SKM-1 (cell line): Measurements from ENCODE around the gene CACNA1B.

Experiments
- DNase-seq: peaks from one replicate; lab custom pipeline; 2025; ENCODE audit not compliant: unreplicated experiment; lab: John Stamatoyannopoulos, UW

The CACNA1B gene

DNA sequence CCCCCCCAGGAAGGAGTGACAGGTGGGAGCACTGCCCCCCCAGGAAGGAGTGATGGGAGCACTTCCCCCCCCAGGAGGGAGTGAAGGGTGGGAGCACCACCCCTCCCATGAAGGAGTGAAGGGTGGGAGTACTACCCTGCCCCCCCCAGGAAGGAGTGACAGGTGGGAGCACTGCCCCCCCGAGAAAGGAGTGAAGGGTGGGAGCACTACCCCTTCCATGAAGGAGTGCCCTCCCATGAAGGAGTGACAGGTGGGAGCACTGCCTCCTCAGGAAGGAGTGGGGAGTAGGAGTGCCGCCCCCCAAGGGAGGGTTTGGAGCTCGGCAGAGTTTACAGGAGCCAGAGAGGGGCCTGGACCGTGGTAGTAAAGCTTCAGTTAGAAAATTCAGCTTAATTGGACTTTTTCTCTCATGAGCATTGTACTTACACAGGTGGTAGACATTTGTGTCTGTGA, 100.7 kb downstream of the CACNA1B start:
- no peak for DNase-seq

DNA sequence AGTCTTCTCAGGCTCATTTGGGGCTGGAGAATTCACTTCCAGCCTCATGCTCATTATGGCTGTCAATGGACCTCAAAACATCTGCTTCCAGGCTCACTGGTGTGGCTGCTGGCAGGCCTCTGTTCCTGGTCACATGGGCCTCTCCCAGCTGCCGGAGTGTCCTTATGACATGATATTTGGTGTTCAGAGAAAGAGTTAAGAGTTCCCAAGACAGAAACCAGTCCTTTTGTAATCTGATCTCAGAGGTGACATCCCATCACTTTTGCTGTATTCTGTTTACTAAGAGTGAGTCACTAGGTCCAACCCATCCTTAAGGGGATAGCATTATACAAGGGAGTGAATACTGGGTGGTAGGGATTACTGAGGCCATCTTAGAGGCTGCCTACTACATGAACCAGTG, 104.6 kb downstream of the CACNA1B start:
- DNase-seq, result no peak

DNA sequence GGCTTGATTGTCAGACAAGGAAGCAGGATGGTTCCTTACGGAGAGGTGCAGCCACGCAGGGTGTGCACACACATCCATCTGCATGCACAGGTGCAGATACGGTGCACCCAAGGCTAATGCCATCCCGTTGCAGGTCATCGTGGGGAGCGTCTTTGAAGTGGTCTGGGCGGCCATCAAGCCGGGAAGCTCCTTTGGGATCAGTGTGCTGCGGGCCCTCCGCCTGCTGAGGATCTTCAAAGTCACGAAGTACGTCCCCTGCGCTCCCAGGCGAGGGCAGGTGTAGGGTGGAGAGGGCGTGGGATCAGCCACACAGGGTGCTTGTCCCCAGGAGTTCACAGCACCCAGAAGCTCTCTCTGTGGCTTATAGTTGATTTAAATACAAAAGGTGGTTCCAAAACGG, 106.4 kb downstream of the CACNA1B start:
- no peak for DNase-seq

DNA sequence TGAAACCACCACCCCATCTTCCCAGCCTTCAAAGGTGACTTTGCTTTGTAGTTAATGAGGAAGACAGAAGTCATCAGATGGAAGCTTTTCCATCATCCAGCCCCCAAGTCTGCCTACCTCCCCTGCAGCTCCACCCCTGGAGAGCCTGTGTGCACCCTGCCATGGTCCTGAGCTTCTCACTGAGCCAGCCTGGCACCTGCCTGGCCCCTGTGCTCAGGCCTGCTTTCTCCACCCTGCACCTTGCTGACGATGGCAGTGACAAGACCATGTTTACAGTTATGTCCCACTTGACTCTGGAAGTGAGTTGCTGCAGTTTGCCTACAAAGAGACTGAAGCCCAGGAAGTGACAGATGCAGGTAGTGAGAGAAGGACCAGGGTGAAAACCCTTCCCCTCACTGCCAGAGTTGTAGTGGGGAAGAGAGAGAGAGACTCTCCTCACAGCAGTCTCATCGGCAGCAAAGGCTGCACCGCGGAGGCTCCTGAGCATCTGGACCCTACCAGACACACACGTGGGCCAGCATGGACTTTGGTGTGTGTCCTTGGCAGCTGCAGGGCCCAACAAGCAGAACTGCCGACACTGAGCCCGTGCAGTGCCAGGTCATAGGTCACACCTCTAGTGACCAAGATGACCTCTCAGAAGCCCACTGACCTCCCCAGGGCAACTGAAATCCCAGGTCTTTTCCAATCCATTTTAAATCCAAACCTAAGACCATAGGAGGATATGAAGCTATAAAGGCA, 107.1 kb downstream of the CACNA1B start:
- no peak for DNase-seq

DNA sequence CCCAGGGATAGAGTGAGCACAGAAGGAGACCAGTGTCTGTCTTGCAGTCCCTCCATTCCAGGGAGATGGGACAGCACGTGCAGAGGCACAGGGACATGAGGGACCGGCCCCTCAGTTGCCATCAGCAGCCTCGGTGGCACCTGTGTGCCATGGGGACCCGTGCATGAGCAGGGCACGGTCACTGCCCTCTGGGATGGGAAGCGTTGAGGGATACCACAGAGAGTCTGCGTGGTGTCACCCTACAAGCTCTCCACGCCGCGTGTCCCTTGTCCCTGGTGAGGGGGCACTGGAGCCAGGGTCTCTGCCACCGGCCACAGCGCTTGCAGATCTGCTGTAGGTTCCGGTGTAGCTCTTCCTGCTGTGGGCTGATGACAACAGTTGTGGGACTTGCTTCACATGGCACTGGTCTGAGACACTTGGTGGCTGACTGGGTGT, 108.1 kb downstream of the CACNA1B start:
- no peak for DNase-seq

DNA sequence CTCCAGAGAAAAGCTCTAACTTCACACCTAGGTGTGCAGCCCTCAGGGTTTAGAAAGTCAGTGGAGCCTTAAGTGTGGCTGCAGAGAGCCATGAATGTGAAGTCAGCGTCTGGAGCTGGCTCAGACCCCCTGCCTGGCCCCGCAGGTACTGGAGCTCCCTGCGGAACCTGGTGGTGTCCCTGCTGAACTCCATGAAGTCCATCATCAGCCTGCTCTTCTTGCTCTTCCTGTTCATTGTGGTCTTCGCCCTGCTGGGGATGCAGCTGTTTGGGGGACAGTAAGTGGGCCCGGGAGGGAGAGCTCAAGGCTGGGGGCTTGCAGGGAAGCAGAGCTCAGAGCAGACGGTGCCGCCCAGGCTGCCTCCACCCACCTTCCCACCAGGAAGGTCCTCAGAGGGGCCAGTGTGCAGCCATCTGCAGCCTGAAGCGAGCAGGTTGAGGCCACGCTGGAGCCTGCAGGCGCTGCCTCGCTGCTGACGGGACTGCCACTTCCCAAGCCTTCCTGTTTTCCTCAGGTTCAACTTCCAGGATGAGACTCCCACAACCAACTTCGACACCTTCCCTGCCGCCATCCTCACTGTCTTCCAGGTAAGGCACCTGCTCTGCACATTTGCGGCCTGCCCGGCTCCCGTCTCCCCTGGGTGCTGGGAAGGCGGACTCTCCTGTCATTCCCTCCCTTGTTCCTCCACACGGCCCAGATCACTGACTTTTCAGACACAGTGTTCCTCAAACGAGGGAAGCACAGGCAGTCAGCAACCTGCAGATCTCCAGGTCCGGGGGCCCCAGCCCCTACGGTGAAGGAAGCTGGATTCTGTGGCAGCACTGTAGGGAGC, 108.9 kb downstream of the CACNA1B start:
- DNase-seq, result no peak

DNA sequence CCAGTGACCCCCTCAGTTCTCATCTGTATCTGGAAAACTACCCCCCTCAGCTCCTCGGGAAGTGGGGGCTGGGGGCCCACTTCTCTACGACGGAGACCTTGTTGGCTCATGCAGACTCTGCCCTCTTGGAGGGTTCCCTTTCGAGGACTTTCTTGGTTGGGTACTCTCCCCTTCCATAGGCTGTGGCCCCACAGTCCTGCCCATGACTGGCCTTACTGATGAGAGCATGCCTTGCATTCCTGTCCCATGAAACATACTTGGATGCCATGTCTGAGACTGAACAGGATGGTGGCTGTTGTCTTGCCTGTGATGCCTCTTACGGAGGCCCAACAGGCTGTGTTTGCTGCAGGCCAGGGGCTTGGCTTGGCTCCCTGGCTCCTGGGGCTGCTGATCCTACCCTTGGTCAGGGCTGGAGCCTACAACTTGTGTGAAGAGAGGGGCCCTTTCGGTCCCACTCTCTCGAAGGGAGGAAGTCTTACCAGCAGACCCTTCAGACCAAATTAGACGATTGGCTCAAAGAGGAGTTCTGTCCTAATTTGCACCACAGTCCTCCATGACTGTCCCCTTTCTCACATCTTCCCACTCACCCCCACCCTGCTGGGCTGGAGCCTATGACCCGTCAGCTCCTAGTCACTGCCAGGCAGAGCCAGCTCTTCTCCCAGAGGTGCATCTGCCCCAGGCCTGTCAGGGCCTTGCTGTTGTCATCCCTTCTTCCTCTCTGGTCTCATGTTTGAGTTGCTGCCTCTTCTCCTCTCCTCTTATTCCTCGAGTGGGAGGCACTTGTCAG, 109.9 kb downstream of the CACNA1B start:
- DNase-seq, result no peak

DNA sequence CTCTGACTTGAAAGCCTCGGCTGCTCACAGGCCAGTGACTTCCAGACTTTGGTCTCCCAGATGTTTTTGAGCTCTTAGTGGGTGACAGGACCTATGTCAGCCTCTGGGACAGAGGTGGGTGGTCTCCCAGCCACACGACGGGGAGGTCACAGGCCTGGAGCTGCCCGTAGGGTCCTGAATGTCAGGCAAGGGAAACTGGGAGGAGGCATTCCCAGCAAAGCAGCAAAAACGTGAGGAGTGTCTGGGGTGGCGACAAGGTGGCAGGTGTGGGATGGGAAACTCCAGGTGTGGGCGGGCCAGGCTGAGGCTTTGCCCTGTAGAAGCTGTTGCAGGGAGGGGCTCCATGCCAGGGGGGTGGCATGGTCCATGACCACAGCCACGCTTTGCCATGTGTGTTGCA, 110.5 kb downstream of the CACNA1B start:
- DNase-seq, result no peak

DNA sequence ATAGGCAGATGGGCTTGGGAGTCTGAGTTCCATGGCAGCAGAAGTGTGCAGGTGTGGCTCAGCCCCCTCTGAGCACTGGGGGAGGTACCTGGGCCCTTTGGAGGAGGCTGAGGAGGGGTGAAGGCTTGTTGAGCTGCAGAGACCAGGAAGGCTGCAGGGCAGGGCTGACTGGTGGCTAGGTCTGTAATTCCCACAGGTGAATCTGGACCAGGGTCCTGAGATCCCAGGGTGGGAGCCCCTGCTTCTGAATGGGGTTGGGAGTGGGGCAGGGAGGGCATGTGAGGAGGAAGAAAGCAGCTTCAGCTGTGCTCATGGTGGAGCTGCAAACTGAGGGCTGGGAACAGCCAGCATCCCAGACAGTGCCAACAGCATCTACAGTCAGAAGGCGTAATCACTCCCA, 111.1 kb downstream of the CACNA1B start:
- DNase-seq, result no peak

DNA sequence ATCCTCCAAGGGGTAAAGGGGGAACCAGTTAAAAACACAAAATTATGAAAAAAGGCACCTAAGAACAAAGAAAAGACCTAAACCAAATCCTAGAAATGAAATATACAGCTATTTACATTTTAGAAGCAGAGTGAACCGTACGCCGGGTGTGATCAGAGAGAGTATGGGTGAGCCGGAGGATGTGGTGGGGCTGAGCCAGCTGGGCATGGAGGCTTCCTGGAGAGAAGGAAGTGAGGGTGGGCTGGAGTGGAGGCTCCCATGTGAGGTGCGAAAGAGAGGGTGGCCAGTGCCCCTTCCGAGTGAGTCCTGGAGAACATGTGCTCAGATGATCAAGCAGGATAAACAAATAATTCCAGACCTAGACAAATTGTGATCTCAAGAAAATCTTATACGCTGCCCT, 111.6 kb downstream of the CACNA1B start:
- DNase-seq, result no peak

DNA sequence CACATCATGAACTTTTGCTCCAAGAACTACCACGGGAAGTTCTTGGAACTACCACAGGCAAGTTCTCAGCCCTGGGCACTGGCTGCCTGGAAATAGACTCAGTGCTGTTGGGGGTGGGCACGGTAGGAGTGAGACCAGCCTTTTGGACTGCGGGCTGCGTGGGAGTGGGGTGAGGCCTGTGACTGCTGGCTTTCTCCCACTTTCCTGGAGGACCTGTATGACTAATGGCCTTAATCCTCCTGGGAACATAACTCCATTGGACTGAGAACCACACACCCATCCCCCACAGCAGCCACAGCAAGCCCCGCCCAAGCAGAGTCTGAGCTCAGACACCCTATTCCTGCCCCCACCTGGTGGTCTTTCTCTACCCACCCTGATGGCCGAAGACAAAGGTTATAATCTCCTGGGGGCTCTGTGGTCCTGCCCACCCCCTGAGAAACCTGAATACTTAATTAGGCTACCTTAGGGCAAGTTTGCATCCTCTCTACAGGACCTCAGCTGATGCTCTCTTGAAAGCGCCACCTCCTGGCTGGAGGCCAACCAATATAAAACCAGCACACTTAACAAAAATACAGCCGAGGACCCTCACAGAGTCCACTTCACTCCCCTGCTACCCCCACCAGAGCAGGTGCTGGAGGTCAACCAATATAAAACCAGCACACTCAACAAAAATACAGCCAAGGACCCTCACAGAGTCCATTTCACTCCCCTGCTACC, 112.6 kb downstream of the CACNA1B start:
- no peak for DNase-seq

DNA sequence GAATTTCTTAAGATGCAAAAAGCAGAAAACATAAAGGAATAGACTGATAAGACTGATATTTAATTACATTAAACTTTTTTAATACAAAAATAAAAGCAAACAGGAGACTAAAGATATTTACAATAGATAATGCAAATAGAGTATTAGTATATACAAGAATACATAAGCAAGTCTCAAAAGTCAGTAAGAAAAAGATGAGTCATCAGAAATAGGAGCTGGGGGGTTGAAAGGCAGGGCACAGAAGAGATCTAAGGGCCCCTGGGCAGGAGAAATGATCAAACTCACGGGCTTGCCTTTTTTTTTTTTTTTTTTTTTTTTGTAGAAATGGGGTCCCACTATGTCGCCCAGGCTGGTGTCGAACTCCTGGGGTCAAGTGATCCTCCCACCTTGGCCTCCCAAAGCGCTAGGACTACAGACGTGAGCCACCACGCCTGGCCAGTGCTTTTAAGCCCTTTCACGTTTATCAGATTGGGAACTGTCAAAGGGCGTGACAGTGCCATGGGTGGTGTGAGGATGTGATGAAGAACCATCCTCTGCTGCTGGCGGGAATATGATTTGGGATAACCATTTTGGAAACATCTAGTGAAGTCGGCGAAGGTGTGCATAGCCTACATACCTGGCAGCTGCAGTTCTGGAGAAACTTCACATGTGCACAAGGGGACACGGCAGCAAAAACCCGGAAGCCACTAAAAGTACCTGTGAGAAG, 126.1 kb downstream of the CACNA1B start:
- no peak for DNase-seq

DNA sequence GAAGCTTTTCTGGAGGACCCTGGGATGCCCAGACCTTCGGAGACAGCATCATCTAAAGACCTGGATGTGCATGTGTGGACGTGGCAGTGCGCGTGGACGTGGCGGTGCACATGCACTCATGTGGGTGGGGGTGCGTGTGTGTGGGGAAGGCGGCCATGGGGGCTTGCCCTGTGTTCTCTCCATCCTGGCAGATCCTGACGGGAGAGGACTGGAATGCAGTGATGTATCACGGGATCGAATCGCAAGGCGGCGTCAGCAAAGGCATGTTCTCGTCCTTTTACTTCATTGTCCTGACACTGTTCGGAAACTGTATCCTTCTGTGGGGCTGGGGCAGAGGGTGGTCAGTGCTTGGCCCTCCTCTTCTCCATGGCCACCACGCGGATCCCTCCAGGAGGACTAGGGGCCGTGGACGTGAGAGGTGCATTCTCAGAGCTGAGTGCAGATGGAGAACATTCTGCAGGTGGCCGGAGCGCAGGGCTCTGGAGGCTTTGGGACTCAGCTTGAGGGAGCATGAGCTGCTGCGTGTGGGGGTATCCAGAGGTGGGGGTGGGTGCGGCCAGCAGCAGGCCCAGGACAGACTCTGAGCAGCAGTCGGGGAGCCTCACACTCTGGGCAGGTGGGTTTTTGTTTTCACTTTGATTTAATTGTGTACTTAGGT, 129.1 kb downstream of the CACNA1B start:
- no peak for DNase-seq

DNA sequence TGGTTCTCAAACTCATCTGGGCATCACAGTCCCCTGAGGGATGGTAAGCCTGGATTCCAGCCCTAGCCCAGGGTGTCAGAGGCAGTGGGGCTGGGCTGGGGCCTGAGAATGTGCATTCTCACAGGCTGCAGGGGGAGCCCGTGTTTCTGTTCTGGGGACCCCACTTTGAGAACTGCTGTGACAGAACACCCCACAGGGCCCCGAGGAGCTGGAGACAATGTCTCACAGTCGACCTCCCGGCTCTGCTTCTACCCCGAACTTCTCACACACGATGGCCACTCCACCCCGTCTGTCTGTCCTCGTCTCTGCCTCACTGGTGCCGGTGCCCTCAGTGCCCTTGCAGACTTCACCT, 130.0 kb downstream of the CACNA1B start:
- DNase-seq, result no peak

DNA sequence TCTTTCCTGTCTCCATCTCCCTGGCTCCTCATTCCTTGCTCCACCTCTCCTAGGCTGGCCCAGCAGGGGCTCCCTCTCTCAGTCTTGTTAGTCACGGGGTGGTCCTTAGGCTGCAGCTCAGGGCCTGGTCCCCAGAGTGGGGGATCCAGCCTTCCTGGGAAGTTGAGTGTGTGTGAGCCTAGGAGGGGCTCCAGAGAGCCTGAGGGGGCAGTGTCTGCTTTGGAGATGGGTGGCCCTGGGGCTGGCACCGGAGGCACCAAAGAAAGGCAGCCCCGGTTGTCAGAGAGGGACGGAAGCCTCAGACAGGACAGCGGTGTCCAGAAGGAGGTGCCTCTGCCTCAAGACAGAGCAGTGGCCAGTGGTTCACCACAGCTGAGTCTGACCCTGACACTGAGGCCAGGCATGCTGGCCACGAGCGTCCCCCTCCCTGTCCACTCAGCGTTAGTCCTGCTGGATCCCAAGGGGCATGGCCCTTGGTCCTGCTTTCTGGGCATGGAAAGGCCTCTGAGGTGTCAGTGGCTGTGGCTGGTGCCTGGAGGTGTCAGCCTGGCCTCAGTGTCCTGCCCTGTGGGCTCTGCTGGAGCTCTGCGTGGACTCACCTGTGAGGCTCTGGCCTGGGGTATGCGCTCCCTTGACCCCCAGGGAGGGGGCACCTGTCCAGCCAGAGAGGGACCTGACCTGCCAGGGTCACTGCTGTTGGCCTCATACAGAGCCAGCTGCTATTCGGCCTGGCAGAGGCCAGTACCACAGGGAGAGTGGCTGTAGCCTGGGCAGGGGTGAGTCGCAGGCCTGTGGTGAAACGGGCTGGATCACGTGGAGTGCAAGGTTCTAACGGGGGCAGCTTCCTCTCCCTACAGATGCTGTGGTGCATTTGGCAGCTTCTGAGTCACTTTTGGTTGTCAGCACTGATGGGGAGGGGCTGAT, 130.6 kb downstream of the CACNA1B start:
- no peak for DNase-seq

DNA sequence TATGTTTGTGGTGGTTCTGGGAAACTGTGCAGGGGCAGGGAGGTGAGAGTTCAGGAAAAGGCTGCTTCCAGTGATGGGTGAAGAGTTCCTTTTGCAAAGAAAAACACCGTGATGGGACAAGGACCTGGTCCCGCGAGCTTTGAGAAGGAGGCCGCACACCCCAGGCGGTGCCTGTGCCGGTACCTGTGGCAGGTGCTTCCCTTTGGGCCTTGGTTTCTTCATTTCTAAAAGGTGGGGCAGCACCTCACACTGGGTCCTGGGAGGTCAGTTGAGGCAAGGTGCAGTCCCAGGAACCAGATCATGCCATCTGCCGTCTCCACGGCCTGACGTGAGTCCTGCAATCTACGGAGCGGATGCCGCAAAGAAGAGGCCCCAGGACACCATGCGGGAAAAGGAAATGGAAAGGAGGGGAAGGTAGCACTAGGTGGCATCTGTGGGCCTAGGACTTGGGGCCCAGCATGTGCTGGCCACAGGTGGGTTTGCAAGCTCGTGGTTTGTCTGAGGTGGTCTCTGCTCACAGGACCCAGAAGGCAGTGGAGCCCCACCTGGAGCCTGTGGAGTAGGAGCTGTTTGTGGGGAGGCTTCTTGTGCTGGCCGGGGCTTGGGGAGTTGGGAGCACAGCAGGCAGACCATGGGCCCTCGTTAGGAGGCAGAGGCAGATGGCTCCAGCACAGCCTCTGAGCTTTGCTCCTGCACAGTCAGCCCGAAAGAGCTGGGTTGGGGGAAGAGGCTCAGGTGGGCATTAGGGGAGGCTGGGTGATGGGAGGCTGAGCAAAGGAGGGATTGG, 131.6 kb downstream of the CACNA1B start:
- no peak for DNase-seq

DNA sequence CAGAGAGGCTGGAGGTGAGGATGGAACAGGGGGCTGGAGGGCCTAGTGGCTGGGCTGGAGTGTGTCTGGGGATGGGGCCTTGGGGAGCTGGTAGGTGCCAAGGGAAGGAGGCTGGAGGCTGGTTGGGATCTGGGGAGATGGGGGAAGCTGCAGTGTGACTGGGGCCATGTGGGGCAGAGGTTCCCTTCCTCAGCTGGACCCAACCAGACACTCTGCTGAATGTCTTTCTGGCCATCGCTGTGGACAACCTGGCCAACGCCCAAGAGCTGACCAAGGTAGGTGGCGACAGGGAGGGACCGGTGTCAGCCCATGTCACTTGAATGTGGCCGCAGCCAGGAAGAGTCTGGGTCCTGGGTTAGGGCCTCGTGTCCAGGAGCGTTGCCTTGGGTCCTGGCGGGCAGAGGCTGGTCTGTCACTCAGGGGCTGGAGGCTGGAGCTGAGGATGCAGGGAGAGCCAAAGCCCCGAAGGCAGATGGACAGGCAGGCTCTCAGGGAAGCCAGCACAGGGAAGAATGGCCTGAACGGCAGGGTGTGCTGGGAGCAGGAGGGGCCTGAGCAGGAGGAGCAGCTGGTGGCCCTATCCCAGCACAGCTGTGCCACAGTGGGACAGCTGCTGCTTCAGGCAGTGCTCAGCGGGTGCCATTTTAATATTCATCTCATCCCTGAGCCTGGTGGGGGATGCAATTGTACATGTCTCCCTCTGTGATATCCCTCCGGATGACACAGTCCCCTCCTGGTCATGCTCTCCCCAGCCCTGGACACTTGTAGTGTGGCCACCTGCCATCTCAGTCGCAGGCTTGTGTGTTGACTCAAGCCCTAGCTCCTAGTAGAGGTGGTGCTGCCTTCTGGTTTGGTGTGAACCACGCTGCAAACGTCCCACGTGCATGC, 132.5 kb downstream of the CACNA1B start:
- DNase-seq, result no peak
